NOMO-1 (cell line): Measurements from ENCODE around the gene MRRF.

Source experiments
- DNase-seq, 2 experiments: peaks; one replicate each; lab custom pipeline; 2025; ENCODE audit not compliant: unreplicated experiment in 2 of 2; lab: John Stamatoyannopoulos, UW

The MRRF gene

GRCh38 chr9:122228191-122228567 is 36.5 kb upstream of the MRRF start:
- no peak for DNase-seq

DNA sequence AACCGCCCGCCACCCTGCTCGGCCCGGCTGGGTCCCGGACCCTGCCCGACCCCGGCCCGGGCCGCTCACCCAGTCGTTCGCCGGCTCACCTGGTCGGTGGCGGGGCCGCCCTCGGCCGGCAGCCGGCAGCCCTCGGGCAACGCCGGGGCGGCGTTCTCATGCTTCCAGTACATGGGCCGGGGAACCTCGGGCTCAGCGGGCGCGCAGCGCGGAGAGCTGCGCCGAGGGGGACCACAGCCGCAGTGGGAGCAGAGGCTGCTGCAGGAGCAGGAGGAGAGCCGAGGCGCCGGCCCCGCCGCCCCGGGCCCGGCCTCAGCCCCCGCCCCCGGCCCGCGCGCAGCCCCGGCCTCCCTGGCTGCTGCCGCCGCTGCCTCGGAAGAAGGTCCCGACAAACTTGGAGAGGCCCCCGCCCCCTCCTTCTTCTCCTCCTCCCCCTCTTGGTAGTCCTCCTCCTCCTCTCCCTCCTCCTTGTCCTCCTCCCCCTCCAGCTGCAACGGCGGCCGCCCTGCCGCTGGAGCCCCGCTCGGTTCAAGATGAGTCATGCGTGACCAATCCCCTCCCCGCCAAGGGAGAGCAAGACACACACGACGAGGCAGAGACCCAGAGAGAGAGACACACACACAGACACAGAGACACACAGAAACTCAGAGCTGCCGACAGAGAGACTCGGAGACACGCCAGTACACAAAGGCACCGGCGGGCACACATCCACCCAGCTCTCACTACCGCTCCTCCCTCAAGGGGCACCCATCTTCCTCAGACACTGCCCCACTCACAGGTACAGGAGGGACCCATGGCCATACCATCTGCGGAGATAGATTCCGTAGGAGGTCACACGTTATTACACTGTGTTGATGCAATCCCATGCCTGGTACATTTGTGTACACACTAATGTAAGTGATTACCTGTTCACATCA is 35.9 kb upstream of the MRRF start, which contains the start of gene LHX6:
TSS of gene LHX6 (minus strand) at position 390 of the 917 bp plus-strand sequence. CDS start at position 173, 217 bp downstream.
- DNase-seq: no peak

GRCh38 chr9:122229485-122229837 is 35.2 kb upstream of the MRRF start:
- DNase-seq: no peak

DNA sequence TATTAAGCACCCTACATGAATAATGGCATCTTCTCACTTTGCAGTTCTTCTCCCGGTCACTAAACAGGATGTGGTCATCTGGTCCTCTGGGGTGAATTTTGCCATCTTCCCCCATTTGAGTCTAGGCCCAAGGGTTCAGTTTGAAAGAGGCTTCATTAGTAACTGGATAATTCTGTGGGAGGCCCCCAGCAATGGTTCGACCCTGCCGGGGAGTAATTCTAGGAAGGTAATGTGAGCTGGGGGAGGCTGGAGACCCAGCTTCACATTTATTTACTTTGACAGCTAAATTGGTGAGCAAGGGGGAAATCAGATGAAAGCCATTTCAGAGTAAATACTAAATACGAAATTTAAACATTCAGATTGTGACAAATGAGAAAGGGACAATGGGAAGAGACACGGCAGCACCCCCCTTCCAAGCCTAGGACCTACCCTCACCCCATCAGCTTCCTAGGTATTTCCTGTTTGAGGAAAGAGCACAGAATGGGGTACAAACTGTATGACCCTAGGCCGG is 31.8 kb upstream of the MRRF start:
- no peak for DNase-seq

DNA sequence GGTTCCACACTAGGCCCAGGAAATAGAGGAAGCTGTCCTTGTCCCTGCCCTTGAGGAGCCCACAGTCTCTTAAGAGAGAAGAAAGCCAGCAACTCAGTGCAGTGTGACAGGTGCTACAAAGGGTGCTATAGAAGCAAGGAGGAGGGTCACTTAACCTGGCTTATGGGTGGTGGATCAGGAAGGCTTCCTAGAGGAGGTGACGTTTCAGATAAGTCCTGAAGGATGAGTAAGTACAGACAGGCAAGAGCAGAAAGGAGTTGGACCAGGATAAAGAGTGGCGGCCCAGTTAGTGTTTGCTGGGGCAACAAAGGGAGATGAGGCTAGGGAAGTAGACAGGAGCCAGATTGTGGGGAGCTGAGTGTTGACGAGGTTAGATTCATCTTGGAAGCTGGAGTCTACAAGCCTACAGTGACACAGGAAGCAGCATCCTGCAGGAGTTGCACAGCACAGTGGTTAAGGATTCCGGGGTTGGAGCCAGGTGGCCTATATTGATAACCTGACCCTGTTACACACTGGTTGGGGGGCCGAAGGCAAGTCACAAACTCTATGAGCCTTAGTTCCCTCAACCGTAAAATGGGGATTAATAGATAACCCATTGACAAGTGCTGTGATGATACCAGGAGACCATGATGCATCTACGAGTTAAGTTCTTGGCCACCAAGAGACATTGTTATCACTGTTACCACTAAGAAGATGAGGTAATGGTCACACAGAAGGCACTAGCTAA is 30.5 kb upstream of the MRRF start:
- DNase-seq: no peak

DNA sequence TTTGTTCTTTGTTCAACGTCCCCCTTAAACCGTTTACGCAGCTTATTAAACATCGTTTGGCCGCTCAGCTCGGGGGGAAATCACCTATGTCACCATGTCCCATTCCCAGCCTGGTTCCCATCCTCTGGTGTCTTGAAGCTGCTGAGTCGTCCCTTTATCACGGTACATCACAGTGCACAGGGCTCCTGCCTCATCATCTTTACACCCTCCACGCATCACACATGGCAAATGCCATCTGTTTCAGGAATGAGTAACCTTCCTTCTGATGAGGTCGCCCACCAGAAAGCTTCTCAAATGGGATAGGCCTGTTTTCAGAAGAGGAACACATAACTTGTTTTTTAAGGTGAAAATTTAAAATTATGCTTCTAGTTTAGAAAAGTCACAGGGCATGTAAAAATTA is 28.0 kb upstream of the MRRF start:
- no peak for DNase-seq

- no peak for DNase-seq
Measured at GRCh38 chr9:122239722-122240121, 25.0 kb upstream of the MRRF start.

DNA sequence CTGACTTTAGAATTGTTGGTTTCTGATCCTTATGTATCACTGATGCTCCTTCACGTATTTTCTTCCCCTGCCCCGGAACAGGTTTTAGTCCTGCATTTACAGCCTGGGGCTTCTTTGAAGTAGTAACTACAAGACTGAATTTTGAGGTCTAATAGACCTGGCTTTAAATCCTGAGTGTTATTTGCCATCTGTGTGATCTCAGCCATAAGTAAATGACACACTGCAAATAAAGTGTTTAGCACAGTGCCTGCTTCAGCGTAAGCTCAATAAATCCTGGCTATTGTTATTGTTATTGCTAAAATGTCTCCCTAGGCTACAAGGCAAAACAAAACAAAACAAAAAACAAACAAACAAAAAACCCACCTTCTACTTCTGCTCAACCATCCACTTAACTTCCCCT is 20.3 kb upstream of the MRRF start:
- DNase-seq: no peak

- no peak for DNase-seq
Measured at GRCh38 chr9:122246666-122247065, 18.0 kb upstream of the MRRF start.

- DNase-seq: no peak
Measured at GRCh38 chr9:122248448-122248865, 16.2 kb upstream of the MRRF start.

- no peak for DNase-seq
Measured at GRCh38 chr9:122251351-122251750, 13.3 kb upstream of the MRRF start.

DNA sequence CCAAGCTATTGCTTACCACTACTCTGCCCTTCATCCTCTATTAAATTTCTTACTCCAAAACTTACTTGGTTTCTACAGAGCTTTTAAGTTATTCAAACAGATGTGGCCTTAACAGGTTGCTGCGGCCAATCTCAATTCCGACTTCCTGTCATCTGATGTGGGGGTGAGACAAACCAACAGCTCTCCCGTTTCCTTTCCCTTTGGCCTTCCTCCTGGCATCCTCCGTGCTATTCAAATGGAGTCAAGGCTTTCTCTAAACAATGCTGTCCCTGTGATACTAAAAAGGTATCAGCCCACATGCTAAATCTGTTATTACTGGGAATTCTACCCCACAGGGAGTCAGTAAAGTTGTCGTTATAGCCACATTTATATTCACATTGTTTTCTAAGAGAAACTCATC is 11.9 kb upstream of the MRRF start:
- DNase-seq: no peak

DNA sequence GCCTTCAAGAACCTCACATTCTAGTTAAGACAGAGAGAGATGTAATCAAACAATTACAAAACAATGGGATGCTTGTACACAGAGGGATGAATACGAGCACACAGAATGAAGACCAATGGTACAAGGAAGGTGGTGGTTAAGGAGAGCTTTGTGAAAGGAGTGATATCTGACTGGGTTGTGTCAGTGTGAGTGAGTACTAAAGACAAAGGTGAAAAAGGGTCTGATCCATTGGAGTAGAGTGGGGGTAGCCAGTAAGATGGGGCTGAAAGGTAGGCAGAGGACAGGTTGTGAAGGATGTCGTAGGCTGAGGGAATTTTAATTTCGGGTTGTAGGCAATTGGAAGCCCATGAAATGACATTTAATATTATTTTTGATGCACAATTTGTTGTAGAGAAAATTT is 9.9 kb upstream of the MRRF start:
- DNase-seq: no peak

- DNase-seq: no peak
Measured at GRCh38 chr9:122256206-122256605, 8.5 kb upstream of the MRRF start.

DNA sequence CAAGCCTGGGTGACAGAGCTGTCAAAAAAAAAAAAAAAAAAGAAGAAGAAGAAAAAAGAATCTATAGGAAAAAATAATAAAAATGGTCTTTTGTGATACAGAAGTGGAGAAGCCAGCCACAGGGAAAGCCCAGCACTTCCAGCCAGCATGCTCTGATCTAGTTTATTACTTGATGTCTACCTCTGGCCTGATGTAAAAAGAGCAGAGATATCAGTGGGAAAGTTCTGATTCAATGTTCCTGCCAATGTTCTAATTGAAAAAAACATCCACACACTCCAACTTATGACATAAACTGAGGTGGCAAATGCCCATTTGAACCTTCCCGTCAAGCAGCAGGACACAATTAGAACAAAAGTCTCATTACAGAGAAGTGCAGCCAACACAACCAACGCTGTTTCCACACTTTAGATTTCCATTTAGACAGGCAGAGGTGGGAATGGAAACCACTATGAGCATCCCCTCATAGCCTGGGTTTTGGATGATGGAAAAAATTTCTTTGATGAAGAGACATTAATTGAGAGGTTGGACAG is 5.7 kb upstream of the MRRF start:
- DNase-seq: no peak

DNA sequence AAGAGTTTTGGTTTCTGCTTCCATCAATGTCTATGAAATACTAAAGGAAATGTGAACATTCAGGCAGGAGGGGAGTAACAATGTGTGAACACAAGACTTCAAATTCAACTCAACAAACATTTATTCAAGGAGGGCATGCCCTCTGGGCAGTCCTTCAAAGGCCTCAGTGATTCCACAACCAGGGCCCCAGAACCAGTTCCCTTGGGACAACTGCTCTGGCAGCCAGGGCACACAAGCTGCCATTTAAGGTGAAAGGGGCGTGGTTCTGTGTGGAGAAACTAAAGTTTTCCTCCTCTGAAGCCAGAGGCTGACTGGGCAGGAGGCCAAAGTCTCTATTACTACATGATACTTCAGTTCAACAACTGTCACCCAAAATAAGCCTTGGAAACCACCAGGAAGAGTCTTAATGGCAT is 3.2 kb upstream of the MRRF start:
- no peak for DNase-seq

- DNase-seq: no peak
Measured at GRCh38 chr9:122262073-122262472, 2.6 kb upstream of the MRRF start.

- peak in 1 of 2 experiments; percentile 29 for DNase-seq
Measured at GRCh38 chr9:122263699-122264349, 858 bp upstream of the MRRF start.

GRCh38 chr9:122265149-122265915 is 650 bp downstream of the MRRF start:
- DNase-seq: peak; percentile 27 to 73
